AG09309 (cell line): ENCODE data around the gene KLRC2.
"Not testable (repeated sequence)": the region's sequence is repeated elsewhere in the genome, so short reads cannot be mapped to it uniquely, and the experiment has no call there.

Experiments
- DNase-seq: peaks from one replicate; pipeline ENCODE4 v3.0.0-alpha.2; 2010; ENCODE audit warnings: low read depth
- H3K4me3 ChIP-seq: 2 replicates; pipeline ENCODE4 v1.5.1; 2011; ENCODE audit warnings: mild to moderate bottlenecking, low read depth, low read length, moderate library complexity; ENCODE audit not compliant: control insufficient read depth
- TF ChIP-seq, protein P1 (sequence below): IDR thresholded peaks from 2 replicates; pipeline ENCODE4 v1.5.1; 2011; ENCODE audit warnings: mild to moderate bottlenecking, low read depth, low read length, inconsistent platforms; ENCODE audit not compliant: insufficient read depth, control insufficient read depth; ENCODE audit errors: missing control alignments

Gene KLRC2

GRCh38 chr12:10397296-10397695 is 38.5 kb downstream of the KLRC2 start:
- TF ChIP-seq, protein P1, sequence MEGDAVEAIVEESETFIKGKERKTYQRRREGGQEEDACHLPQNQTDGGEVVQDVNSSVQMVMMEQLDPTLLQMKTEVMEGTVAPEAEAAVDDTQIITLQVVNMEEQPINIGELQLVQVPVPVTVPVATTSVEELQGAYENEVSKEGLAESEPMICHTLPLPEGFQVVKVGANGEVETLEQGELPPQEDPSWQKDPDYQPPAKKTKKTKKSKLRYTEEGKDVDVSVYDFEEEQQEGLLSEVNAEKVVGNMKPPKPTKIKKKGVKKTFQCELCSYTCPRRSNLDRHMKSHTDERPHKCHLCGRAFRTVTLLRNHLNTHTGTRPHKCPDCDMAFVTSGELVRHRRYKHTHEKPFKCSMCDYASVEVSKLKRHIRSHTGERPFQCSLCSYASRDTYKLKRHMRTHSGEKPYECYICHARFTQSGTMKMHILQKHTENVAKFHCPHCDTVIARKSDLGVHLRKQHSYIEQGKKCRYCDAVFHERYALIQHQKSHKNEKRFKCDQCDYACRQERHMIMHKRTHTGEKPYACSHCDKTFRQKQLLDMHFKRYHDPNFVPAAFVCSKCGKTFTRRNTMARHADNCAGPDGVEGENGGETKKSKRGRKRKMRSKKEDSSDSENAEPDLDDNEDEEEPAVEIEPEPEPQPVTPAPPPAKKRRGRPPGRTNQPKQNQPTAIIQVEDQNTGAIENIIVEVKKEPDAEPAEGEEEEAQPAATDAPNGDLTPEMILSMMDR: no peak
- H3K4me3 ChIP-seq: no peak overlapping the region

GRCh38 chr12:10396176-10396575 is 39.6 kb downstream of the KLRC2 start:
- H3K4me3 ChIP-seq: not testable (repeated sequence)

More at GRCh38 chr12:10397296-10397695, 38.5 kb downstream of the KLRC2 start:
- DNase-seq: no peak

GRCh38 chr12:10395390-10395998 is 40.3 kb downstream of the KLRC2 start:
- peak; percentile 85 for DNase-seq
- no peak overlapping the region for H3K4me3 ChIP-seq
- TF ChIP-seq, protein P1: no peak

More at GRCh38 chr12:10396176-10396575, 39.6 kb downstream of the KLRC2 start:
- not testable (repeated sequence) for DNase-seq

GRCh38 chr12:10394531-10395152 is 41.2 kb downstream of the KLRC2 start:
- not testable (repeated sequence) for H3K4me3 ChIP-seq, DNase-seq

DNA sequence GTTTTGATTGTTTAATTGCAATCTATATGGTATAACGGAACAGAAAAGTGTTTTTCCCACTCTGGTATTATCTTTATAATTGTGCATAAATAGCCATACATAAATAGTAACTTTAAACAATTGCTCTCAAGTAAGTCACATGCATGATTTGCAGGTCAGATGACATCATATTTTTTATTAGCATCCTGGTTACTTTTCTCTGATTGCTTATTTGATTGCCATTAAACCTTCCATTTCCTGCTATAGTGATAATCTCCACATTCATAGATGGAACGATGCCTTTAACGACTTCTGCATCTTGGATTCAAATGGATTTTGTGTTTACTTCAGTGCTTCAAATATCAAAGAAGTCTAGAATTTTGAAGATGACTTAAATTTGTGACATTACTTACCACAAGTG is 42.5 kb downstream of the KLRC2 start:
- TF ChIP-seq, protein P1: no peak
- no peak for DNase-seq
- no peak overlapping the region for H3K4me3 ChIP-seq

DNA sequence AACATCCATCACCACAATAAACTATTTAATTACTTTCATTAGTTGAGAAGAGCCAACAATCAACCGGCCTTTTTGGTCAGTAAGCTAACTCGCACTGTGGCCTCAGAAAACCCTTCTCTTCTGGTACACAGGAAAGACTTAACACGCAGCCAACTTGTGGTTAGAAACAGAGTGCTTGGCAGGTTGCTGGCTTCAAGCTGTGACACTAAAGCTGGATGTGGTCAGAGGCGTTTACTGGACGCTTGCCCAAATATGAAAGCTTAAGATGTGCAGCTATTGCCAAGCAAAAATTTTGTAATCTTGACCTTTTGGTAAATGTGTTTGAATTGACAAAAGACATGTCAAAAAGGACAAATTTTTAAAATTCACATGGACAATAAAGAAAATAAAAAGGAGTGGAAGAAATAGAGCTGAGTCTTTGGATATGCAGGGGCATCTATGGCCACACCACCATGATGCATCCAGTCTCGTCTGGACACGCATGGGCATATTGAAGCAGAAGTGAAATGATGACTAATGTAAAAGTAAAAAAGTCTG is 43.3 kb downstream of the KLRC2 start:
- peak; percentile 89 for DNase-seq
- H3K4me3 ChIP-seq: no peak overlapping the region
- TF ChIP-seq, protein P1: no peak

GRCh38 chr12:10390991-10391390 is 44.8 kb downstream of the KLRC2 start:
- not testable (repeated sequence) for DNase-seq, H3K4me3 ChIP-seq

- no peak within 1 kb of the TSS for H3K4me3 ChIP-seq
- TF ChIP-seq, protein P1: no peak
- DNase-seq: no peak
These were observed 45.9 kb downstream of the KLRC2 start, which contains the start of gene KLRK1 for GRCh38 chr12:10389904-10390303. TSS of gene KLRK1 (minus strand) at chr12:10390041. CDS start at chr12:10388810, 1,231 bp downstream.
